HEK293 (cell line): Measurements from ENCODE around the gene POLG2.

Source experiments
- CTCF ChIP-seq: fragments of 450-650 bp; formaldehyde crosslinking; IDR thresholded peaks from 2 replicates; pipeline ENCODE4 v1.5.1; 2016; ENCODE audit warnings: missing biosample characterization, missing genetic modification characterization
- FEZF1 ChIP-seq: fragments of 450-650 bp; formaldehyde crosslinking; IDR thresholded peaks from 2 replicates; pipeline ENCODE4 v1.5.1; 2016; ENCODE audit warnings: missing biosample characterization, missing genetic modification characterization
- GLI2 ChIP-seq: fragments of 450-650 bp; formaldehyde crosslinking; IDR thresholded peaks from 2 replicates; pipeline ENCODE4; 2017; ENCODE audit warnings: missing biosample characterization, missing genetic modification characterization, low read depth, borderline replicate concordance
- GLIS2 ChIP-seq: fragments of 450-650 bp; formaldehyde crosslinking; IDR thresholded peaks from 2 replicates; pipeline ENCODE4 v1.5.1; 2016; ENCODE audit warnings: missing biosample characterization, missing genetic modification characterization
- HOXA7 ChIP-seq: sonication (generic); formaldehyde crosslinking; IDR thresholded peaks from 2 replicates; pipeline ENCODE4 v1.8.1; 2022; ENCODE audit warnings: missing genetic modification reagents, borderline replicate concordance
- HOXC10 ChIP-seq: sonication (generic); formaldehyde crosslinking; IDR thresholded peaks from 2 replicates; pipeline ENCODE4 v1.8.1; 2023; ENCODE audit warnings: mild to moderate bottlenecking, missing genetic modification reagents
- SALL2 ChIP-seq: fragments of 450-650 bp; formaldehyde crosslinking; IDR thresholded peaks from 2 replicates; pipeline ENCODE4 v1.5.0; 2017; ENCODE audit warnings: missing biosample characterization, mild to moderate bottlenecking, missing genetic modification characterization, borderline replicate concordance
- YY1 ChIP-seq: fragments of 450-650 bp; formaldehyde crosslinking; IDR thresholded peaks from 2 replicates; pipeline ENCODE4 v1.5.1; 2018; ENCODE audit warnings: missing biosample characterization, missing genetic modification characterization
- ZBTB21 ChIP-seq: fragments of 450-650 bp; formaldehyde crosslinking; IDR thresholded peaks from 2 replicates; pipeline ENCODE4 v1.5.1; 2017; ENCODE audit warnings: missing biosample characterization, missing genetic modification characterization
- ZEB2 ChIP-seq: fragments of 450-650 bp; formaldehyde crosslinking; IDR thresholded peaks from 2 replicates; pipeline ENCODE4 v1.5.1; 2016; ENCODE audit warnings: missing biosample characterization, missing genetic modification characterization
- ZNF202 ChIP-seq: fragments of 450-650 bp; formaldehyde crosslinking; IDR thresholded peaks from 2 replicates; pipeline ENCODE4 v1.5.1; 2016; ENCODE audit warnings: missing biosample characterization, missing genetic modification characterization, borderline replicate concordance
- ZNF211 ChIP-seq: fragments of 450-650 bp; formaldehyde crosslinking; IDR thresholded peaks from 2 replicates; pipeline ENCODE4 v1.5.1; 2016; ENCODE audit warnings: low read depth, missing biosample characterization, missing genetic modification characterization
- ZNF26 ChIP-seq: fragments of 450-650 bp; formaldehyde crosslinking; IDR thresholded peaks from 2 replicates; pipeline ENCODE4 v1.5.1; 2016; ENCODE audit warnings: missing biosample characterization, missing genetic modification characterization
- ZNF280D ChIP-seq: fragments of 450-650 bp; formaldehyde crosslinking; IDR thresholded peaks from 2 replicates; pipeline ENCODE4 v1.5.1; 2016; ENCODE audit warnings: missing biosample characterization, missing genetic modification characterization
- ZNF292 ChIP-seq: fragments of 450-650 bp; formaldehyde crosslinking; IDR thresholded peaks from 2 replicates; pipeline ENCODE4 v1.5.1; 2016; ENCODE audit warnings: low read depth, missing biosample characterization, missing genetic modification characterization, borderline replicate concordance
- ZNF324 ChIP-seq: fragments of 450-650 bp; formaldehyde crosslinking; IDR thresholded peaks from 2 replicates; pipeline ENCODE4 v1.5.1; 2016; ENCODE audit warnings: missing biosample characterization, missing genetic modification characterization
- ZNF488 ChIP-seq: fragments of 450-650 bp; formaldehyde crosslinking; IDR thresholded peaks from 2 replicates; pipeline ENCODE4 v1.5.1; 2016; ENCODE audit warnings: missing biosample characterization, missing genetic modification characterization
- ZNF513 ChIP-seq: fragments of 450-650 bp; IDR thresholded peaks from 2 replicates; pipeline ENCODE4 v1.5.1; 2018; ENCODE audit warnings: missing biosample characterization, missing genetic modification characterization
- ZNF514 ChIP-seq: fragments of 450-650 bp; formaldehyde crosslinking; IDR thresholded peaks from 2 replicates; pipeline ENCODE4 v1.5.1; 2016; ENCODE audit warnings: missing biosample characterization, missing genetic modification characterization
- ZNF530 ChIP-seq: fragments of 450-650 bp; formaldehyde crosslinking; IDR thresholded peaks from 2 replicates; pipeline ENCODE4 v1.5.1; 2016; ENCODE audit warnings: low read depth, missing biosample characterization, missing genetic modification characterization
- ZNF549 ChIP-seq: fragments of 450-650 bp; IDR thresholded peaks from 2 replicates; pipeline ENCODE4 v1.5.1; 2018; ENCODE audit warnings: missing biosample characterization, missing genetic modification characterization, mild to moderate bottlenecking, inconsistent platforms, moderate library complexity
- ZNF558 ChIP-seq: fragments of 450-650 bp; formaldehyde crosslinking; IDR thresholded peaks from 2 replicates; pipeline ENCODE4 v1.5.1; 2016; ENCODE audit warnings: missing biosample characterization, missing genetic modification characterization
- ZNF664 ChIP-seq: fragments of 450-650 bp; formaldehyde crosslinking; IDR thresholded peaks from 2 replicates; pipeline ENCODE4 v1.5.1; 2016; ENCODE audit warnings: missing biosample characterization, missing genetic modification characterization
- ZNF677 ChIP-seq: fragments of 450-650 bp; IDR thresholded peaks from 2 replicates; pipeline ENCODE4 v1.5.0; 2018; ENCODE audit warnings: missing biosample characterization, mild to moderate bottlenecking, missing genetic modification characterization, moderate library complexity
- ZNF707 ChIP-seq: fragments of 450-650 bp; formaldehyde crosslinking; IDR thresholded peaks from 2 replicates; pipeline ENCODE4 v1.5.1; 2016; ENCODE audit warnings: missing biosample characterization, missing genetic modification characterization
- ZNF747 ChIP-seq: fragments of 450-650 bp; formaldehyde crosslinking; IDR thresholded peaks from 2 replicates; pipeline ENCODE4 v1.5.1; 2016; ENCODE audit warnings: missing biosample characterization, missing genetic modification characterization
- ZNF792 ChIP-seq: fragments of 450-650 bp; formaldehyde crosslinking; IDR thresholded peaks from 2 replicates; pipeline ENCODE4 v1.5.1; 2016; ENCODE audit warnings: missing biosample characterization, missing genetic modification characterization
- ZSCAN4 ChIP-seq: fragments of 450-650 bp; formaldehyde crosslinking; IDR thresholded peaks from 2 replicates; pipeline ENCODE4 v1.5.1; 2017; ENCODE audit warnings: missing biosample characterization, missing genetic modification characterization
- ZSCAN5A ChIP-seq: fragments of 450-650 bp; formaldehyde crosslinking; IDR thresholded peaks from 2 replicates; pipeline ENCODE4 v1.5.1; 2016; ENCODE audit warnings: missing biosample characterization, missing genetic modification characterization

POLG2 gene

GRCh38 chr17:64506576-64507412 is 9.9 kb upstream of the POLG2 start, which contains the start of gene CEP95 (continued):
- TF ChIP-seq ZNF280D (tag by site-specific recombination) (no peak), ZNF202 (tag by site-specific recombination) (no peak), ZNF677 (tag by site-specific recombination) (no peak), ZNF211 (no peak), ZNF792 (tag by site-specific recombination) (no peak), ZNF514 (tag by site-specific recombination) (no peak), GLIS2 (tag by site-specific recombination) (peak; percentile 84), ZSCAN4 (tag by site-specific recombination) (peak; percentile 10; the same call in 1 of the 2 replicates), ZNF558 (peak; percentile 61), ZBTB21 (peak; percentile 80), GLI2 (tag by site-specific recombination) (no peak), YY1 (tag by site-specific recombination) (peak; percentile 41; the same call in 1 of the 2 replicates), ZNF549 (tag by site-specific recombination) (no peak), ZNF26 (no peak), ZNF530 (tag by site-specific recombination) (no peak), ZEB2 (tag by site-specific recombination) (peak; percentile 99), ZNF513 (tag by site-specific recombination) (no peak), HOXA7 (CRISPR knock-in tag) (no peak), HOXC10 (CRISPR knock-in tag) (no peak), ZNF324 (peak; percentile 91), FEZF1 (tag by site-specific recombination) (no peak), ZNF292 (no peak), CTCF (tag by site-specific recombination) (no peak; the same call in 1 of the 2 replicates), SALL2 (tag by site-specific recombination) (no peak), ZNF707 (tag by site-specific recombination) (no peak), ZNF747 (tag by site-specific recombination) (no peak), ZNF664 (tag by site-specific recombination) (no peak), ZSCAN5A (no peak), ZNF488 (no peak)
